HCT116 (cell line): ENCODE results near the gene SRP9.
"Not testable (repeated sequence)": the region's sequence is repeated elsewhere in the genome, so short reads cannot be mapped to it uniquely, and the experiment has no call there.

Experiments
- CTCF ChIP-seq, 3 experiments: fragments of 200-600 bp in 1 of 3; sonication (generic) in 1 of 3; IDR thresholded peaks in 2 of 3; conservative IDR thresholded peaks in 1 of 3; 2 replicates each; pipeline ENCODE4 v1.5.1; 2012 to 2017; ENCODE audit warnings: low read depth in 2 of 3, low read length in 2 of 3, antibody characterized with exemption in 1 of 3, borderline replicate concordance in 1 of 3, control low read depth in 1 of 3, mild to moderate bottlenecking in 1 of 3, mixed read lengths in 1 of 3, mixed run types in 1 of 3, moderate library complexity in 1 of 3; ENCODE audit not compliant: insufficient read depth in 1 of 3
- EZH2 ChIP-seq: fragments of 200-600 bp; sonication (generic); IDR thresholded peaks from 2 replicates; pipeline ENCODE4 v1.6.1; 2017; ENCODE audit warnings: antibody characterized with exemption, mixed run types
- EZH2phosphoT487 ChIP-seq: fragments of 200-600 bp; IDR thresholded peaks from 2 replicates; pipeline ENCODE4 v1.6.1; 2018; ENCODE audit warnings: antibody characterized with exemption, borderline replicate concordance
- JUND ChIP-seq: IDR thresholded peaks from 2 replicates; pipeline ENCODE4 v1.6.1; 2012
- POLR2A ChIP-seq: IDR thresholded peaks from 2 replicates; pipeline ENCODE4 v1.7.0; 2011; ENCODE audit warnings: borderline replicate concordance; ENCODE audit not compliant: insufficient read depth, insufficient read length; ENCODE audit errors: extremely low read depth
- SIN3A ChIP-seq: IDR thresholded peaks from 2 replicates; pipeline ENCODE4 v1.6.1; 2012; ENCODE audit warnings: low read depth

GRCh38 chr1:225801146-225801545, 23.5 kb downstream of the SRP9 start:
- not testable (repeated sequence) for TF ChIP-seq SIN3A; EZH2phosphoT487; CTCF (IDR thresholded peaks at IDR 0.05 in 2 of 3, conservative IDR thresholded peaks at IDR 0.05 in 1 of 3; ENCODE audit: borderline replicate concordance in 1 of 3, insufficient read depth in 1 of 3, low read depth in 2 of 3, low read length in 2 of 3); EZH2; POLR2A; JUND
